Stomach (tissue), 4 donors: ENCODE measurements around the gene RABEP2.
"Not testable (repeated sequence)": the region's sequence is repeated elsewhere in the genome, so short reads cannot be mapped to it uniquely, and the experiment has no call there.

Experiments
- POLR2A ChIP-seq, 4 donors: fragments of 450-650 bp; IDR thresholded peaks; one replicate each; pipeline ENCODE4 v1.6.1; 2016; ENCODE audit warnings: antibody characterized with exemption in 4 of 4, control low read depth in 2 of 4, mild to moderate bottlenecking in 1 of 4, moderate library complexity in 1 of 4
- POLR2AphosphoS5 ChIP-seq, 3 donors: sonication (generic); formaldehyde crosslinking; IDR thresholded peaks; one replicate each; pipeline ENCODE4 v1.6.1; 2016; ENCODE audit warnings: antibody characterized with exemption in 3 of 3
- TF ChIP-seq, protein P1 (sequence below), 7 experiments: fragments of 450-650 bp in 4 of 7; fragments of 200-600 bp in 3 of 7; sonication (generic) in 3 of 7; IDR thresholded peaks; one replicate each; pipeline ENCODE4 v1.5.1; 2016 to 2019; ENCODE audit warnings: antibody characterized with exemption in 7 of 7, control low read depth in 2 of 7, mild to moderate bottlenecking in 1 of 7

- TF ChIP-seq, protein P1, sequence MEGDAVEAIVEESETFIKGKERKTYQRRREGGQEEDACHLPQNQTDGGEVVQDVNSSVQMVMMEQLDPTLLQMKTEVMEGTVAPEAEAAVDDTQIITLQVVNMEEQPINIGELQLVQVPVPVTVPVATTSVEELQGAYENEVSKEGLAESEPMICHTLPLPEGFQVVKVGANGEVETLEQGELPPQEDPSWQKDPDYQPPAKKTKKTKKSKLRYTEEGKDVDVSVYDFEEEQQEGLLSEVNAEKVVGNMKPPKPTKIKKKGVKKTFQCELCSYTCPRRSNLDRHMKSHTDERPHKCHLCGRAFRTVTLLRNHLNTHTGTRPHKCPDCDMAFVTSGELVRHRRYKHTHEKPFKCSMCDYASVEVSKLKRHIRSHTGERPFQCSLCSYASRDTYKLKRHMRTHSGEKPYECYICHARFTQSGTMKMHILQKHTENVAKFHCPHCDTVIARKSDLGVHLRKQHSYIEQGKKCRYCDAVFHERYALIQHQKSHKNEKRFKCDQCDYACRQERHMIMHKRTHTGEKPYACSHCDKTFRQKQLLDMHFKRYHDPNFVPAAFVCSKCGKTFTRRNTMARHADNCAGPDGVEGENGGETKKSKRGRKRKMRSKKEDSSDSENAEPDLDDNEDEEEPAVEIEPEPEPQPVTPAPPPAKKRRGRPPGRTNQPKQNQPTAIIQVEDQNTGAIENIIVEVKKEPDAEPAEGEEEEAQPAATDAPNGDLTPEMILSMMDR (IDR thresholded peaks at IDR 0.05), result not testable (repeated sequence)
- TF ChIP-seq POLR2A, POLR2AphosphoS5 (IDR thresholded peaks at IDR 0.05): not testable (repeated sequence)
Observed at GRCh38 chr16:28867646-28868045, 57.4 kb downstream of the RABEP2 start.
